Upper lobe of left lung (tissue), 6 donors: ENCODE measurements around the gene IMMP2L. TPM values are rescaled to one million over a fixed set of nuclear protein-coding genes. Genes with fewer than 3 reads are reported as not detected.

Experiments
- ATAC-seq, 2 donors: fragments of 200-7000 bp; cut with Tn5 transposase; one replicate each; pipeline ENCODE4 v1.9.1; 2022; ENCODE audit warnings: mild to moderate bottlenecking in 2 of 2, moderate library complexity in 2 of 2; ENCODE audit not compliant: low FRiP score in 2 of 2
- DNase-seq, 2 donors: peaks; one replicate each; pipeline ENCODE4 v3.0.0-alpha.2; 2019 to 2020
- H3K27ac ChIP-seq, 4 donors: fragments of 200-600 bp; sonication (generic); one replicate each; pipeline ENCODE4 v1.5.1; 2016 to 2019
- H3K27me3 ChIP-seq, 4 donors: fragments of 200-600 bp; sonication (generic); one replicate each; pipeline ENCODE4 v1.5.1; 2017 to 2019
- H3K36me3 ChIP-seq, 4 donors: fragments of 200-600 bp; sonication (generic); one replicate each; pipeline ENCODE4 v1.5.1; 2016 to 2019
- H3K4me1 ChIP-seq, 4 donors: fragments of 200-600 bp; sonication (generic); one replicate each; pipeline ENCODE4 v1.5.1; 2018 to 2019
- H3K4me3 ChIP-seq, 4 donors: fragments of 200-600 bp; sonication (generic); one replicate each; pipeline ENCODE4 v1.5.1; 2017 to 2019; ENCODE audit warnings: mild to moderate bottlenecking in 2 of 4, moderate library complexity in 1 of 4
- H3K9me3 ChIP-seq, 4 donors: fragments of 200-600 bp; sonication (generic); one replicate each; pipeline ENCODE4 v1.5.1; 2018 to 2019
- CTCF ChIP-seq, 6 experiments: fragments of 450-650 bp in 4 of 6; fragments of 200-600 bp in 2 of 6; sonication (generic) in 2 of 6; IDR thresholded peaks; one replicate each; pipeline ENCODE4 v1.5.1; 2016 to 2019; ENCODE audit warnings: antibody characterized with exemption in 6 of 6
- EP300 ChIP-seq, 4 donors: sonication (generic); formaldehyde crosslinking; IDR thresholded peaks; one replicate each; pipeline ENCODE4 v1.5.1; 2017; ENCODE audit warnings: antibody characterized with exemption in 4 of 4, control low read depth in 2 of 4
- POLR2A ChIP-seq, 4 donors: fragments of 450-650 bp; IDR thresholded peaks; one replicate each; pipeline ENCODE4 v1.5.1; 2016 to 2017; ENCODE audit warnings: antibody characterized with exemption in 4 of 4, mild to moderate bottlenecking in 2 of 4
- POLR2AphosphoS5 ChIP-seq, 2 donors: sonication (generic); formaldehyde crosslinking; IDR thresholded peaks; one replicate each; pipeline ENCODE4 v1.5.1; 2017; ENCODE audit warnings: antibody characterized with exemption in 2 of 2
- WGBS, 2 donors: methylation state at CpG; one replicate each; pipeline ENCODE4 v1.1.5; 2017 to 2018; 5-methylcytosine and 5-hydroxymethylcytosine counted together
- total RNA-seq, 6 donors: library from RNA; depleted of rRNA in 4 of 6; stranded (reverse); fragments of >200 nt in 4 of 6; gene quantifications; one replicate each; pipeline versions ENCODE4 v1.1.0 to v1.2.1, GENCODE V29; 2016 to 2021
- donor health status: DM: no; HTN: no; CAD: no; lungs with moderate emphysema.
- donor health status: DM: no; HTN: yes; CAD: no; lungs with severe emphysema.

The IMMP2L gene
- total RNA-seq, 6 donors from 2014 or later = 7.1 to 17.5 (median 11.3) TPM

GRCh38 chr7:111018447-111018846 is 543.8 kb downstream of the IMMP2L start:
- Histone ChIP-seq H3K4me3 (no peak overlapping the region), H3K4me1 (peaks cover 0 to 7% (median 5%) of the 10 kb centered on the region in 4 donors), H3K27ac (no peak overlapping the region), H3K36me3 (no peaks in the 10 kb centered on the region), H3K9me3 (no peaks in the 10 kb centered on the region), H3K27me3 (no peaks in the 10 kb centered on the region)
- no peak for ATAC-seq
- TF ChIP-seq POLR2AphosphoS5 (IDR thresholded peaks at IDR 0.05) (no peak), POLR2A (IDR thresholded peaks at IDR 0.05) (no peak), CTCF (IDR thresholded peaks at IDR 0.05) (no peak), EP300 (IDR thresholded peaks at IDR 0.05) (no peak)
- no peak for DNase-seq
- WGBS, 2 donors = 89 to 98% methylated on average over 4 of the region's 4 CpGs

- no peaks in the 10 kb centered on the region for H3K36me3 ChIP-seq
- no peaks in the 10 kb centered on the region for H3K27me3 ChIP-seq
- H3K27ac ChIP-seq = peak overlapping the region in 2 of 4 donors; percentile 24 to 28
- 48 to 70% methylated on average over 6 of the region's 6 CpGs for WGBS, 2 donors
- ATAC-seq = peak; percentile 40 to 48
- peak in 1 of 2 donors; percentile 71 for DNase-seq
- peaks cover 0 to 18% (median 11%) of the 10 kb centered on the region in 4 donors for H3K4me1 ChIP-seq
- peak overlapping the region in 1 of 4 donors; percentile 2 for H3K4me3 ChIP-seq
- no peaks in the 10 kb centered on the region for H3K9me3 ChIP-seq
- TF ChIP-seq POLR2A (IDR thresholded peaks at IDR 0.05) (no peak), EP300 (IDR thresholded peaks at IDR 0.05) (no peak), POLR2AphosphoS5 (IDR thresholded peaks at IDR 0.05) (no peak), CTCF (IDR thresholded peaks at IDR 0.05) (no peak)
These were observed 548.2 kb downstream of the IMMP2L start for GRCh38 chr7:111014079-111014478.

DNA sequence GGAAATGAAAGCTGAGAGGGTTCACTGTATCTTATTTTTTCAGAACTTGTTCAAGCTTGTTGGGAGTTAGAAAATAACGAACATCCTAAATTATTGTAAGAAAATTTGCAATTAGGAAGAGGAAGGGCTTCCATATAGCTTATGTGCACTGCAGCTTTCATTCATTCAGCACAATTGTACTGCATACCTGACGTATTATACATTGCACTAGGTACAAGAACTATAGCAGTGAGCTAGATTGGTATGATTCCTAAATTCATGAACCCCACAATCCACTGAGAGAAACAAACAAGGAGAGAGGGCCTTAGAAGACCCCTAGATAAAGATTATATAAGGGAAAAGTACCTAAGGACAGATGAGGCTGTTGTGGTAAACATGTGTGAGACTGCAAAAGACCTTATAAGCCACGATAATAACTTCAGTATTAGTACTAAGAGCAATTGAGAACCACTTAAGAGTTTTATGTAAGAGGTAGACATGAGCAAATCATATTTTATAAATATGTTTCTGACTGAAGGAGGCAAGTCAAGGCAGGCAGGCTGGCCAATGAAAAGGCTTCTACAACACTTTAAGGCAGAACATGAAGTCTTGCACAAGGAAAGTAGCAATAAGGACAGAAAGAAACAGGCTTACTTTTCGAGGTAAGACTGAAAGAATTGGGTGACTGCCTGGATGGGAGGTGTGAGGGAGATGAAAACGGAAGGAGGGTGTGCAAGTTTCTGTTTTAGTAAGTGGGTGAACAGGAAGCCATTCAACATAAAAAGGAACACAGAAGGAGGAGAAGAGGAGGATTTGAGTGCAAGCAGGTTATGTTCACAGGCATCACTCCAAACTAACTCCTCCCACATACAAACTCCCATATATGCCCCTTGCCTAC is 549.3 kb downstream of the IMMP2L start:
- WGBS, 2 donors = 43 to 50% methylated on average over 5 of the region's 5 CpGs
- peak in 1 of 2 donors; percentile 55 for DNase-seq

DNA sequence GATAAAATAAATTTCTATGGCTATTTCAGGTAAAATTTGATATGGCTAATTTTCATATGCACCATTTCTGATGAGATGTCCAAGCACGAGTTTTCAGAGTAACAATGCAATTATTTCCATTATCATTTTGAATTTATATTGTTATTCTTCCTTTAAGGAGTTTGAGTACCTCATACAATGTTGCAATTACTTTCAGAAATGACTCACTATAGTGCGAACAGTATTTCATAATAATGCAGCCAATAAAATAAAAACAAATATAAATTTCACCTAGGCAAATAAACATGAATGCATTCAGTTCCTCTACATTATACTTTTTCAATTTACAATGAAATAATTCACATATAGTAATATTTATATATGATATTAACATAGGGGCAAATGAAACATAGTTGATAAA is 550.1 kb downstream of the IMMP2L start:
- 42 to 71% methylated on average over 2 of the region's 2 CpGs for WGBS, 2 donors
- Histone ChIP-seq H3K4me3 (no peak overlapping the region), H3K27ac (no peak overlapping the region), H3K9me3 (no peaks in the 10 kb centered on the region), H3K27me3 (no peaks in the 10 kb centered on the region), H3K4me1 (peaks cover 0 to 18% (median 11%) of the 10 kb centered on the region in 4 donors), H3K36me3 (no peaks in the 10 kb centered on the region)
- no peak for ATAC-seq
- no peak for DNase-seq
- no peak for TF ChIP-seq EP300 (IDR thresholded peaks at IDR 0.05)
- no peak for TF ChIP-seq POLR2A (IDR thresholded peaks at IDR 0.05)
- TF ChIP-seq POLR2AphosphoS5 (IDR thresholded peaks at IDR 0.05) = no peak

More for the DNA sequence above, 549.3 kb downstream of the IMMP2L start:
- H3K27me3 ChIP-seq = no peaks in the 10 kb centered on the region
- peak overlapping the region in 2 of 4 donors; percentile 43 to 44 for H3K27ac ChIP-seq
- peak; percentile 51 to 81 for ATAC-seq
- H3K9me3 ChIP-seq = no peaks in the 10 kb centered on the region
- no peak for TF ChIP-seq EP300 (IDR thresholded peaks at IDR 0.05)
- TF ChIP-seq POLR2AphosphoS5 (IDR thresholded peaks at IDR 0.05) = no peak
- no peak for TF ChIP-seq POLR2A (IDR thresholded peaks at IDR 0.05)
- no peak for TF ChIP-seq CTCF (IDR thresholded peaks at IDR 0.05)
- H3K4me3 ChIP-seq = peak overlapping the region in 1 of 4 donors; percentile 2
- H3K4me1 ChIP-seq = peaks cover 0 to 18% (median 11%) of the 10 kb centered on the region in 4 donors
- no peaks in the 10 kb centered on the region for H3K36me3 ChIP-seq

DNA sequence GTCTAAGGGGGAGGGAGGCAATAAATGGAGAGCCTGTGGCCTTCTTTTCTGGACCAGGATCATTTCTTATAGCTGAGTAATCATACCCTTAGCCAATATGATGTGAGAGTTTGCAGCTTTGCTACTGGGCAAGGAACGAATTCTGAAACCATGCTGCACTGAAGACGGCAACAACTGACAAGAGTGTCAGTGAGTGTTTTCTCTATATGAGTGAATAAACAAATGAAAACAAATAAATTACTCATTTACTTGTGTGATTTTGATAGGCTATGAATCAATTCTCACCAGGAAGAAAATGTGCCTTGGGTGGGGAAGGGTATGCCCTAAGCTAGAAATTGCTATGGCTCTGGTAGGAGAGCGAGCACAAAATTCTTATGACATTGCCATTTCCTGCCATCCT is 550.8 kb downstream of the IMMP2L start:
- H3K36me3 ChIP-seq = no peaks in the 10 kb centered on the region
- no peak overlapping the region for H3K4me3 ChIP-seq
- no peaks in the 10 kb centered on the region for H3K27me3 ChIP-seq
- DNase-seq = no peak
- WGBS, 2 donors = 86 to 89% methylated on average over 3 of the region's 3 CpGs
- H3K4me1 ChIP-seq = peaks cover 0 to 18% (median 11%) of the 10 kb centered on the region in 4 donors
- H3K27ac ChIP-seq = no peak overlapping the region
- no peak for TF ChIP-seq CTCF (IDR thresholded peaks at IDR 0.05)
- no peak for TF ChIP-seq POLR2AphosphoS5 (IDR thresholded peaks at IDR 0.05)
- TF ChIP-seq EP300 (IDR thresholded peaks at IDR 0.05) = no peak
- no peak for TF ChIP-seq POLR2A (IDR thresholded peaks at IDR 0.05)
- H3K9me3 ChIP-seq = no peaks in the 10 kb centered on the region
- ATAC-seq = no peak
